Suprapubic skin (tissue), 3 donors: ENCODE measurements around the gene CALCOCO2.

ENCODE experiments used
- EP300 ChIP-seq: sonication (generic); formaldehyde crosslinking; IDR thresholded peaks from one replicate; pipeline ENCODE4 v1.6.1; 2017; ENCODE audit warnings: antibody characterized with exemption
- TF ChIP-seq, protein P1 (sequence below), 2 donors: fragments of 200-600 bp in 1 of 2; fragments of 450-650 bp in 1 of 2; sonication (generic) in 1 of 2; IDR thresholded peaks; one replicate each; pipeline ENCODE4 v1.5.1; 2016 to 2019; ENCODE audit warnings: antibody characterized with exemption in 2 of 2, mild to moderate bottlenecking in 1 of 2, moderate library complexity in 1 of 2

DNA sequence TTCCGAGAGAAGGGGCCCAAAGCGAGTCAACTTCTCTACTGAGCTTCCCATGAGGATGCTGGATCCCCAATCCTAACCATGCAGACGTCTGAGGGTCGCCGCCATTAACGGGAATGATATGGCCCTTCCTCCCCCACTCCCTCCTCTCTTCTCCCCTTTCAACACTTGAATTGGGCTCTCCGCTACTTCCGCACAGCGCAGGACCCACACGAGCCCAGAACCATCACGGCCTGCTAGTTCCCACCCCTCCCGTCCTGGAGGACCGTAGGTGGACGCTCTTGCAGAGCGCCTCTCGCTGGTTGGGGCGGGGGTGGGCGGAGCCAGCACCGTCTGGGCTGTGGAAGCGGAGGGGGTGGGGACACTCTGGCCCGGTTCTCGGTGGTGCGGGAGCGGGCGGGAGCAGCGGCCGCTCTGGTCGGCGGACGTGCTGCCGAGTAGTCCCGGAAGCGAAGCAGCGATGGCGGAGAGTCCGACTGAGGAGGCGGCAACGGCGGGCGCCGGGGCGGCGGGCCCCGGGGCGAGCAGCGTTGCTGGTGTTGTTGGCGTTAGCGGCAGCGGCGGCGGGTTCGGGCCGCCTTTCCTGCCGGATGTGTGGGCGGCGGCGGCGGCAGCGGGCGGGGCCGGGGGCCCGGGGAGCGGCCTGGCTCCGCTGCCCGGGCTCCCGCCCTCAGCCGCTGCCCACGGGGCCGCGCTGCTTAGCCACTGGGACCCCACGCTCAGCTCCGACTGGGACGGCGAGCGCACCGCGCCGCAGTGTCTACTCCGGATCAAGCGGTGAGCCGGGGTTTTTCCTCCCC lies 77.4 kb downstream of the CALCOCO2 start, which contains the start of gene UBE2Z:
- TF ChIP-seq EP300 = peak; percentile 49
- TF ChIP-seq, protein P1, sequence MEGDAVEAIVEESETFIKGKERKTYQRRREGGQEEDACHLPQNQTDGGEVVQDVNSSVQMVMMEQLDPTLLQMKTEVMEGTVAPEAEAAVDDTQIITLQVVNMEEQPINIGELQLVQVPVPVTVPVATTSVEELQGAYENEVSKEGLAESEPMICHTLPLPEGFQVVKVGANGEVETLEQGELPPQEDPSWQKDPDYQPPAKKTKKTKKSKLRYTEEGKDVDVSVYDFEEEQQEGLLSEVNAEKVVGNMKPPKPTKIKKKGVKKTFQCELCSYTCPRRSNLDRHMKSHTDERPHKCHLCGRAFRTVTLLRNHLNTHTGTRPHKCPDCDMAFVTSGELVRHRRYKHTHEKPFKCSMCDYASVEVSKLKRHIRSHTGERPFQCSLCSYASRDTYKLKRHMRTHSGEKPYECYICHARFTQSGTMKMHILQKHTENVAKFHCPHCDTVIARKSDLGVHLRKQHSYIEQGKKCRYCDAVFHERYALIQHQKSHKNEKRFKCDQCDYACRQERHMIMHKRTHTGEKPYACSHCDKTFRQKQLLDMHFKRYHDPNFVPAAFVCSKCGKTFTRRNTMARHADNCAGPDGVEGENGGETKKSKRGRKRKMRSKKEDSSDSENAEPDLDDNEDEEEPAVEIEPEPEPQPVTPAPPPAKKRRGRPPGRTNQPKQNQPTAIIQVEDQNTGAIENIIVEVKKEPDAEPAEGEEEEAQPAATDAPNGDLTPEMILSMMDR (IDR thresholded peaks at IDR 0.05) = no peak
